ENCODE measurements around the gene ABCG2.

DNA sequence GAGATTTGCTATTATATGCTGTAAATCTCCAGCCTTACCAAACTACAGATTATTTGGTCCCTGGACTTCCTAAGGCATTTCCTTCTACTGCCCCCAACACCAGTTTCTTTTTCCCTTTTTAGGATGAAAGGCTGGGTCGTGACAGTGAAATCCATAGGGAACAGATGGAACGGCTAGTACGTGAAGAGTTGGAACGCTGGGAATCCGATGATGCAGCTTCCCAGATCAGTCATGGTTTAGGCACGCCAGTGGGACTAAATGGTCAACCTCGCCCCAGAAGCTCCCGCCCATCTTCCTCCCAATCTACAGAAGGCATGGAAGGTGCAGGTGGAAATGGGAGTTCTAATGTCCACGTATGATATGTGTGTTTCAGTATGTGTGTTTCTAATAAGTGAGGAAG is 83.1 kb downstream of the ABCG2 start:
- TF ChIP-seq NFE2L1 (CRISPR knock-in tag; IDR thresholded peaks at IDR 0.05) (no peak), ZNF138 (CRISPR knock-in tag; conservative IDR thresholded peaks at IDR 0.05) (no peak), SP1 (CRISPR knock-in tag; conservative IDR thresholded peaks at IDR 0.05) (no peak)
- TF ChIP-seq, protein P1, sequence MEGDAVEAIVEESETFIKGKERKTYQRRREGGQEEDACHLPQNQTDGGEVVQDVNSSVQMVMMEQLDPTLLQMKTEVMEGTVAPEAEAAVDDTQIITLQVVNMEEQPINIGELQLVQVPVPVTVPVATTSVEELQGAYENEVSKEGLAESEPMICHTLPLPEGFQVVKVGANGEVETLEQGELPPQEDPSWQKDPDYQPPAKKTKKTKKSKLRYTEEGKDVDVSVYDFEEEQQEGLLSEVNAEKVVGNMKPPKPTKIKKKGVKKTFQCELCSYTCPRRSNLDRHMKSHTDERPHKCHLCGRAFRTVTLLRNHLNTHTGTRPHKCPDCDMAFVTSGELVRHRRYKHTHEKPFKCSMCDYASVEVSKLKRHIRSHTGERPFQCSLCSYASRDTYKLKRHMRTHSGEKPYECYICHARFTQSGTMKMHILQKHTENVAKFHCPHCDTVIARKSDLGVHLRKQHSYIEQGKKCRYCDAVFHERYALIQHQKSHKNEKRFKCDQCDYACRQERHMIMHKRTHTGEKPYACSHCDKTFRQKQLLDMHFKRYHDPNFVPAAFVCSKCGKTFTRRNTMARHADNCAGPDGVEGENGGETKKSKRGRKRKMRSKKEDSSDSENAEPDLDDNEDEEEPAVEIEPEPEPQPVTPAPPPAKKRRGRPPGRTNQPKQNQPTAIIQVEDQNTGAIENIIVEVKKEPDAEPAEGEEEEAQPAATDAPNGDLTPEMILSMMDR (IDR thresholded peaks at IDR 0.05): no peak
- TF ChIP-seq, protein P2, sequence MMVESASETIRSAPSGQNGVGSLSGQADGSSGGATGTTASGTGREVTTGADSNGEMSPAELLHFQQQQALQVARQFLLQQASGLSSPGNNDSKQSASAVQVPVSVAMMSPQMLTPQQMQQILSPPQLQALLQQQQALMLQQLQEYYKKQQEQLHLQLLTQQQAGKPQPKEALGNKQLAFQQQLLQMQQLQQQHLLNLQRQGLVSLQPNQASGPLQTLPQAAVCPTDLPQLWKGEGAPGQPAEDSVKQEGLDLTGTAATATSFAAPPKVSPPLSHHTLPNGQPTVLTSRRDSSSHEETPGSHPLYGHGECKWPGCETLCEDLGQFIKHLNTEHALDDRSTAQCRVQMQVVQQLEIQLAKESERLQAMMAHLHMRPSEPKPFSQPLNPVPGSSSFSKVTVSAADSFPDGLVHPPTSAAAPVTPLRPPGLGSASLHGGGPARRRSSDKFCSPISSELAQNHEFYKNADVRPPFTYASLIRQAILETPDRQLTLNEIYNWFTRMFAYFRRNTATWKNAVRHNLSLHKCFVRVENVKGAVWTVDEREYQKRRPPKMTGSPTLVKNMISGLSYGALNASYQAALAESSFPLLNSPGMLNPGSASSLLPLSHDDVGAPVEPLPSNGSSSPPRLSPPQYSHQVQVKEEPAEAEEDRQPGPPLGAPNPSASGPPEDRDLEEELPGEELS (CRISPR knock-in tag; IDR thresholded peaks at IDR 0.05): no peak
- TF ChIP-seq, protein P3, sequence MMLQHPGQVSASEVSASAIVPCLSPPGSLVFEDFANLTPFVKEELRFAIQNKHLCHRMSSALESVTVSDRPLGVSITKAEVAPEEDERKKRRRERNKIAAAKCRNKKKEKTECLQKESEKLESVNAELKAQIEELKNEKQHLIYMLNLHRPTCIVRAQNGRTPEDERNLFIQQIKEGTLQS (CRISPR knock-in tag; conservative IDR thresholded peaks at IDR 0.05): no peak
- TF ChIP-seq, protein P4, sequence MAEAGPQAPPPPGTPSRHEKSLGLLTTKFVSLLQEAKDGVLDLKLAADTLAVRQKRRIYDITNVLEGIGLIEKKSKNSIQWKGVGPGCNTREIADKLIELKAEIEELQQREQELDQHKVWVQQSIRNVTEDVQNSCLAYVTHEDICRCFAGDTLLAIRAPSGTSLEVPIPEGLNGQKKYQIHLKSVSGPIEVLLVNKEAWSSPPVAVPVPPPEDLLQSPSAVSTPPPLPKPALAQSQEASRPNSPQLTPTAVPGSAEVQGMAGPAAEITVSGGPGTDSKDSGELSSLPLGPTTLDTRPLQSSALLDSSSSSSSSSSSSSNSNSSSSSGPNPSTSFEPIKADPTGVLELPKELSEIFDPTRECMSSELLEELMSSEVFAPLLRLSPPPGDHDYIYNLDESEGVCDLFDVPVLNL (CRISPR knock-in tag; IDR thresholded peaks at IDR 0.05; ENCODE audit: borderline replicate concordance, low read depth): no peak

All from WTC11 (cell line).